GM18861 (cell line): ENCODE measurements around the gene ANAPC10.
"Not testable (repeated sequence)": the region's sequence is repeated elsewhere in the genome, so short reads cannot be mapped to it uniquely, and the experiment has no call there.

Experiments used
- ATAC-seq: cut with Tn5 transposase; IDR thresholded peaks from one replicate; pipeline ENCODE4 v1.9.1; 2021; ENCODE audit not compliant: unreplicated experiment

The ANAPC10 gene, protein sequence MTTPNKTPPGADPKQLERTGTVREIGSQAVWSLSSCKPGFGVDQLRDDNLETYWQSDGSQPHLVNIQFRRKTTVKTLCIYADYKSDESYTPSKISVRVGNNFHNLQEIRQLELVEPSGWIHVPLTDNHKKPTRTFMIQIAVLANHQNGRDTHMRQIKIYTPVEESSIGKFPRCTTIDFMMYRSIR

DNA sequence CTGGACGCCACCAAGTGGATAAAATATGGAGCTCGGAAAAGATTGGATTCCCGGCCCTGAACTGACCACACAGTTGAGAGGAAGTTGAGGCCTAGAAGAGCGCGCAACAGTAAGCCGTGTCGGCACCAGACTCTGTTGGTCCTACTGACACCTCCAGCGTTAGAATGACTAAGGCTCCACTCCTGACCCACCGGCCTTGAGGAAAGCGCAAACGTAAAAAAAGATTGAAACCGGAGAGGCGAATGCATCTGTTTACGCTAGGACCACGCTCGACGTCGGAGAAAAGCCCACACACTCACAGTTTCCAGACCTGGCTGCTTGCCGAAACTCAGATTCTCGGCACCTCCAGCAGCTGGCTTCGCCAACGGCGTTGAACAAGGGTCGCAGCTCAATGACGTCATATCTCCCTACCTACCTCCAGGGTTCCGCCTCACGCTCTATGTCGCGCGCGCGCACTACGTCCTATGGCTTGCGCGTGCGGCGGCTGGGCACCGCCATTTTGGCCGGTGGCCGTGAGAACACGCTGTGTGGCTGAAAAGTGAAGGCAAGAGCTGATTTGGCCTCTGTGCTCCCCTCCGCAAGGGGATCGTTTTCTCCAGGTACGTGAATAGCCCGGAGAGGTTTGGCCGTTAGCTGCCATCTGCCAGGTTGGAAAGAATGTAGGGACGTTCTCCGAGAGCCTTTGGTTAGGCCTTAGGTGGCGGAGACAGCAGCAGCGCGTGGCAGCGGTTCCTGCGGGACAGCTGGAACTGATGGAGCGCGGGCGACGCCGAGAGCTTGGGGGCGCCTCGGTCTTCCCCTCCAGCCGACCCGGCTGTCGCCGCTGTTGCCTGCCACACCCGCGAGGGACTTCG is at the start of gene ANAPC10, which contains the start of gene ABCE1:
Gene ANAPC10, minus strand, starts transcription at position 376 of the 854 bp plus-strand sequence. CDS start 2,097 bp downstream, outside the sequence.
Gene ABCE1, plus strand, starts transcription at position 491 of the 854 bp plus-strand sequence. CDS start 6,102 bp downstream, outside the sequence.
- ATAC-seq: peak; percentile 71

GRCh38 chr4:145136219-145136618 is 38.2 kb upstream of the ANAPC10 start:
- not testable (repeated sequence) for ATAC-seq

DNA sequence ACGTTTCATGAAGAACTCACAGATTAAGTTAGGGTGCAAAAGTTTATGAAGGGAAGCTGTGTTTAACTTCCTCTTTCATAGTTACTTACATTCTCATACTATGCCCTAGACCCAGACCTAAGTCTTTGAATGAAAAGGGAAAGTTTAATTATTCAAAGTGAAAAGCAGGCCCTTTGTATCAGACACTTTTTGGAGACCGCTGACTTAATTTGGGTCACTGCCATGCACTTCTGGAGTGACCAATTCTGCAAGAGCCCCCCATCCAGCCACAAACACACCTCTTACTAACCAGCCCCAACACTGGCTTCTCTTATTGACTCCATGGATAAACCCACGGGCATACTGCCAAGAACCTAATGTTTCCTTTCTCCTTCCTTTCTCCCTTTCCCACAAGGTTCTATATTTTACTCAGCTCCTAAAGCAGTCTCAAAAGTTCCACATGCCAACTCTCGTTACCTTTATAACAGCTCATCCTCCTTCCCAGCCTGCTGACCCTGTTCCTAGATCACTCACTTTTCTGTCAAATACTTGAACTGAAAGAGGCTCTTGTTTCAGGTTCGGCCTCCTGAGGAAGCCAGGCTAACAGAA is 34.6 kb upstream of the ANAPC10 start:
- peak; percentile 87 for ATAC-seq

GRCh38 chr4:145131848-145132247 is 33.9 kb upstream of the ANAPC10 start:
- ATAC-seq: no peak

DNA sequence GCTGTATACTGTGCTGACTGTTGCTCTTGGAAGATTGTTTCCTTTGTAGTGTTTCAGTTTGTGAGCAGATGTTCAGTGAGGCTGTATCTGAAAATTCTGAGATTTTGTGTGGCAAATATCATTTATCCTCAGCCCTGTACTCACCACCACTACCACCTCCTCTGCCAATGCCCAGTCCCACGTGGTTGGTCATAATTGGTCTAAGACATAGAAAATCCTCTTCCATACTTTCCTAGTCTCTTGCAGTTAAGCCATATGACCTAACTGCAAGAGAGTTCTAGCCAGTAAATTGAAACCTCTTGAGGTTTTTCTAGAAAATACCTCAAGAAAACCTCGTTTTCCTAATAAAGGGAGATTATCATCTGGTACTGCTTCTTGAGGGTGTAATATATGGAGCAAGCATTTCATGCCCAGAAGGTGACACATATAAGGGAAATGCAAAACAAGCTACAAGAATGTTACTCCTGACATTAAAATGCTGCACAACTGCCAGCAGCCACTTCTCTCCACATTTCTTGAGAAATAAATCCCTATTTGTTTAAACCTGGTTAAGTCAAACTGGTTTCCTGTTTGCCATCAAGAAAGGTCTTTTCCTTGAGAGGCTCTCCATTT is 32.9 kb upstream of the ANAPC10 start:
- ATAC-seq: no peak

- ATAC-seq: no peak
Observed at GRCh38 chr4:145130130-145130529, 32.1 kb upstream of the ANAPC10 start.

- no peak for ATAC-seq
Observed at GRCh38 chr4:145125396-145125795, 27.4 kb upstream of the ANAPC10 start.

DNA sequence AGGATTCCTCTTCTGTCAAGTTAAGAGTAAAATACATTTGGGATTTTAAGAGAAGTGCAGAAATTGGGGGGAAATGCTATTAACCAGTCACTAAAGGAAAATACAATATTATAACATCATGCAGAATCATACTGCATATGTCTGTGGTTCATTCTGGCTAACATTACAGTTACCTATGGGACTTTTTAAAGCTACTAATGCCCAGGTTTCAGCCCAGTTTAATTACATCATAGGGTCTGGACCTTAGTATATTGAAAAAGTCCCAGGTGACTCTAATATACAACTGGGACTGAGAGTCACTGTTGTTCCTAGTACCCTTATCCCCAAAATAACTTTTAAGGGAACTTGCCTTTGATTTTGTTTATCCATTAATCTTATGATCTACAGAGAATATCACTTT is 10.1 kb upstream of the ANAPC10 start:
- no peak for ATAC-seq

- no peak for ATAC-seq
Observed at GRCh38 chr4:145107126-145107525, 9.1 kb upstream of the ANAPC10 start.

- ATAC-seq: no peak
Observed at GRCh38 chr4:145103496-145103895, 5.5 kb upstream of the ANAPC10 start.

- no peak for ATAC-seq
Observed at GRCh38 chr4:145102619-145103018, 4.6 kb upstream of the ANAPC10 start.

DNA sequence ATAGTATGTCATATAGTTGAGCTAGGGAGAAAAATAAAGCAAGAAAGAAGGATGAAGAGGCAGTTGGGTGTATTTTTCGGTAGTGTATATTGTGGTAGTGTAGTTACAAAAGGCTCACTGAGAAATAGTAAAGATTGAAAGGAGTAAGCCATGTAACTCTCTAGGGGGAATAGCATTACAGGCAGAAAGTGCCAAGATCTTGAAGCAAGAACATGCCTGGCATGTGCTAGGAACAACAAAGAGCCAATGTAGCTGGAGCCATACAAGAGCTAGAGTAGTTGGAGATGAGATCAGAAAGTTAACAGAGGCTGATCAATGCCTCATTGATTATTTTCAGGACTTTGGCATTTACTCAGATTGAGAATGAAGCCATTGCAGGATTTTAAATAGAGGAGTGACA is 3.1 kb upstream of the ANAPC10 start:
- no peak for ATAC-seq

GRCh38 chr4:145099653-145100052 is 1.7 kb upstream of the ANAPC10 start:
- no peak for ATAC-seq

DNA sequence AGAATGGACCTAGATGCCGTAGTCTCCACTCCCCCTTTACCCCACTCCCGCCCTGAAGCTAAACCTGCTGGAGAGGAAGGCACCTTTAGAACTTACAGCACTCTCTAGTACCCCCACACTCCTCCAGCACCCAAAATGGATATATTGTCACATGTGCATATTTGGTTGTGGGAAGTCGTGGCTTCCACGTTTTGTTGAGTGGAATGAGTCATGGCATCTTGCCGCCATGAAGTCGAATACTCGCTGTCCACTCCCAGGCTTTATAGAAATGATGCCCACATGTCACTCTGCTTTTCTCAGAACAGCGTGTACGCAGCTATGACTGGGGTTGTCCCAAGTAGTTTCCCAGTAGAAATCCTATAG is 660 bp upstream of the ANAPC10 start:
- peak; percentile 13 for ATAC-seq

DNA sequence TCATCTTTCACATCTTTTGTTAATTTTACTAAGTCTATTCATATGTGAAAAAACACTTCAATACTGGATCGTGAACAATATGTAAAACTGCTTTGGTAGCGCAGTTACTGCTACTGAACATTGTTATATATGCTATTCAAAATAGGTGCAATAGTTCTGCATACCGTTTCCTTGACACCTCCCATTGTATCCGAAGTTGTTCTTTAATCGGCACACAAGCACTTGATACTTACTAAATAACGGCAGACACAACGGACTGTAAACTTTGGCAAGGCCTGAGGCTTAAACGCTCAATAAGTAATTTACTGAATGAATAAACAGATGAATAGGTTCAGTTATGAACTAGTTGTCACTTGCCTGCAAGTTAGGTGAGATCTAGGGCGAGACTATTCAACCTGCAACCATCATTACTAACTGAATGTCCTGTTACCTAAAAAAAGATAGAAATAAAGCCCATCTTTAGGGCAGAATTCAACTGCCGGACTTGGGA is 620 bp downstream of the ANAPC10 start:
- ATAC-seq: no peak

DNA sequence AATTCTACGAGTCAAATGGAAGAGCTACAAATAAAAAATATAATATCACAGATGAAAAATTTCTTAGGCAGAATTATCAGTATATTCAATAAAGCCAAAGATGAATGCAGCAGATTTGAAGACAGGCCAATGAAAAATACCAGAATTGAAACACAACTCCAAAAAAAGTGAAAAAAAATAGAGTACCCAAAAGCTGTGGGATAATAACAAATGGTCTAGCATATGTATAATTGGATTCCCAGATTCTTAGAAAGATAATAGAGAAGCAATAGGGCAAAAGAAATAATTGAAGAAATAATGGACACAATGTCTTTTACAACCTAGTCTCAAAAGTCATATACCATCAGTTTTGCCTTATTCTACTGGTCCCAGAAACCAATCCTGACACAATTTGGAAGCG is 4.4 kb downstream of the ANAPC10 start:
- no peak for ATAC-seq

DNA sequence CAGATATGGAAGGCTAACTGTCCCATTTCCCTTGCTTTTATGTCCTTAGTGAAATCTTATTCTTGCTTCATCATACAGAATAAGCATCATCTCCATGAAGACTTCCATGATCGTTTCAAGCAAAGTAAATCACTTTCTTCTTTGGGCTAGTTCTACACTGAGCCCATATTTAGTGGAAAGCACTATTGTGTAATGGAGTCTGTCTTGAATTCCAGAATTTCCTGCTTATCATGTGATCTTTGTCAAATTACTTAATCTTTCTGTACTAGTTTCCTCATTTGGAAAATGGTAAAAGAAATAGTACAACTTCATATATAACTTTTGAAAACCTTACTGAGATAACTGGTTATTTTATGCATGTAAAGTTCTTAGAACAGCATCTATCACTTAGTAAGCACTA is 7.6 kb downstream of the ANAPC10 start:
- no peak for ATAC-seq

- no peak for ATAC-seq
Observed at GRCh38 chr4:145083891-145084605, 13.9 kb downstream of the ANAPC10 start.

- no peak for ATAC-seq
Observed at GRCh38 chr4:145081756-145082155, 16.2 kb downstream of the ANAPC10 start.

DNA sequence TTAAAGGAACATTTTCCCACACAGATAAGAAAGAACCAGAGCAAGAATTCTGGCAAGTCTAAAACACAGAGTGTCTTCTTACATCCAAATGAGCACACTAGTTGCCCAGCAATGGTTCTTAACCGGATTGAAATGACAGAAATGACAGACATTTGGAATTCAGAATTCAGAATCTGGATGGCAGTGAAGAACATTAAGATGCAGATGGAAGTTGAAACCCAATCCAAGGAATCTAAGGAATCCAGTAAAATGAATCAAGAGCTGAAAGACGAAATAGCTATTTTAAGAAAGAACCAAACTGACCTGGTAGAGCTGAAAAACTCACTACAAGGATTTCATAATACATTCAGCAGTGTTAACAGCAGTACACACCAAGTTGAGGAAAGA is 21.5 kb downstream of the ANAPC10 start:
- ATAC-seq: no peak
